WTC11 (cell line): ENCODE results near the gene CDSN. TPM values are rescaled to one million over a fixed set of nuclear protein-coding genes. Genes with fewer than 3 reads are reported as not detected.

Experiments
- ATAC-seq: fragments of 200-7000 bp; cut with Tn5 transposase; 2 replicates; pipeline ENCODE4 v1.10.0; 2021; ENCODE audit warnings: mild to moderate bottlenecking, moderate library complexity
- CTCF ChIA-PET: fragments of 300-600 bp; sonication (Branson Sonifier 250); formaldehyde crosslinking; loops from one replicate; lab custom pipeline; 2021; ENCODE audit warnings: antibody characterized with exemption; lab: Charles Lee
- POLR2A ChIA-PET: fragments of 350-600 bp; sonication (Branson Sonifier 250); formaldehyde crosslinking; loops from one replicate; lab custom pipeline; 2021; ENCODE audit warnings: antibody characterized with exemption; lab: Charles Lee
- DNase-seq: peaks from one replicate; pipeline ENCODE4 v3.0.0; 2021; ENCODE audit warnings: low spot score
- H3K27ac Mint-ChIP-seq: 2 replicates; pipeline ENCODE4 v1.8.0; 2021; ENCODE audit warnings: mixed read lengths
- H3K27me3 Mint-ChIP-seq: 2 replicates; pipeline ENCODE4 v1.8.0; 2021; ENCODE audit warnings: low read depth, mild to moderate bottlenecking, moderate library complexity, mixed read lengths
- H3K36me3 Mint-ChIP-seq: 2 replicates; pipeline ENCODE4 v1.8.0; 2021; ENCODE audit warnings: mixed read lengths
- H3K4me1 Mint-ChIP-seq: 2 replicates; pipeline ENCODE4 v1.8.0; 2022; ENCODE audit warnings: mixed read lengths
- H3K4me3 Mint-ChIP-seq: 2 replicates; pipeline ENCODE4 v1.8.0; 2021; ENCODE audit warnings: mild to moderate bottlenecking, moderate library complexity, mixed read lengths
- H3K9me3 Mint-ChIP-seq: 2 replicates; pipeline ENCODE4 v1.8.0; 2021; ENCODE audit warnings: mixed read lengths
- ATF1 ChIP-seq: sonication (generic); formaldehyde crosslinking; IDR thresholded peaks from 2 replicates; pipeline ENCODE4 v1.8.1; 2023; ENCODE audit warnings: mild to moderate bottlenecking, moderate library complexity, missing genetic modification reagents
- FOXP1 ChIP-seq: sonication (generic); formaldehyde crosslinking; IDR thresholded peaks from 2 replicates; pipeline ENCODE4 v1.8.0; 2022; ENCODE audit warnings: missing genetic modification reagents, mild to moderate bottlenecking, moderate library complexity, borderline replicate concordance
- GTF2I ChIP-seq: fragments of 250-450 bp; sonication (Bioruptor Pico); conservative IDR thresholded peaks from 2 replicates; pipeline ENCODE4 v1.4.0; 2021; ENCODE audit warnings: mild to moderate bottlenecking
- KAT7 ChIP-seq: sonication (generic); formaldehyde crosslinking; IDR thresholded peaks from 2 replicates; pipeline ENCODE4 v1.8.1; 2023; ENCODE audit warnings: missing genetic modification reagents, mild to moderate bottlenecking, borderline replicate concordance
- NR2C2 ChIP-seq: sonication (generic); formaldehyde crosslinking; IDR thresholded peaks from 2 replicates; pipeline ENCODE4 v1.8.0; 2022; ENCODE audit warnings: mild to moderate bottlenecking, missing genetic modification reagents
- OVOL2 ChIP-seq: fragments of 250-450 bp; sonication (Bioruptor Pico); IDR thresholded peaks from 2 replicates; pipeline ENCODE4 v1.9.0; 2021; ENCODE audit warnings: mild to moderate bottlenecking, borderline replicate concordance
- ZBTB21 ChIP-seq: sonication (generic); formaldehyde crosslinking; IDR thresholded peaks from 2 replicates; pipeline ENCODE4 v1.8.1; 2023; ENCODE audit warnings: mild to moderate bottlenecking, missing genetic modification reagents, borderline replicate concordance
- ZNF121 ChIP-seq: sonication (generic); formaldehyde crosslinking; IDR thresholded peaks from 2 replicates; pipeline ENCODE4 v1.8.0; 2023; ENCODE audit warnings: missing genetic modification reagents
- total RNA-seq: library from RNA; stranded (reverse); gene quantifications from 3 replicates; pipeline ENCODE4 v1.2.3, GENCODE V29; 2021
- TF ChIP-seq, protein P1 (sequence below): sonication (generic); formaldehyde crosslinking; IDR thresholded peaks from 2 replicates; pipeline ENCODE4 v1.8.1; 2023; ENCODE audit warnings: mild to moderate bottlenecking, moderate library complexity, missing genetic modification reagents
- TF ChIP-seq, protein P2 (sequence below): sonication (generic); formaldehyde crosslinking; IDR thresholded peaks from 2 replicates; pipeline ENCODE4 v1.8.0; 2023; ENCODE audit warnings: missing genetic modification reagents
- TF ChIP-seq, protein P3 (sequence below): fragments of 250-450 bp; sonication (Bioruptor Pico); IDR thresholded peaks from 2 replicates; pipeline ENCODE4 v1.9.0; 2021; ENCODE audit warnings: mild to moderate bottlenecking, borderline replicate concordance
- TF ChIP-seq, protein P4 (sequence below): sonication (generic); formaldehyde crosslinking; IDR thresholded peaks from 2 replicates; pipeline ENCODE4 v1.8.1; 2023; ENCODE audit warnings: mild to moderate bottlenecking, missing genetic modification reagents, moderate library complexity
- TF ChIP-seq, protein P5 (sequence below): sonication (generic); formaldehyde crosslinking; conservative IDR thresholded peaks from 2 replicates; pipeline ENCODE4 v1.8.1; 2023; ENCODE audit warnings: mild to moderate bottlenecking, low read depth, missing genetic modification reagents, moderate library complexity
- TF ChIP-seq, protein P6 (sequence below): sonication (generic); formaldehyde crosslinking; IDR thresholded peaks from 2 replicates; pipeline ENCODE4 v1.8.0; 2023; ENCODE audit warnings: mild to moderate bottlenecking, missing genetic modification reagents
- TF ChIP-seq, protein P7 (sequence below): fragments of 250-450 bp; sonication (Bioruptor Pico); IDR thresholded peaks from 2 replicates; pipeline ENCODE4 v2.1.2; 2022; ENCODE audit warnings: mild to moderate bottlenecking, moderate library complexity
- TF ChIP-seq, protein P8 (sequence below): fragments of 250-450 bp; sonication (Bioruptor Pico); conservative IDR thresholded peaks from 2 replicates; pipeline ENCODE4 v1.9.0; 2021; ENCODE audit warnings: mild to moderate bottlenecking

The CDSN gene
- total RNA-seq, 1 experiment from 2014 or later: not detected

DNA sequence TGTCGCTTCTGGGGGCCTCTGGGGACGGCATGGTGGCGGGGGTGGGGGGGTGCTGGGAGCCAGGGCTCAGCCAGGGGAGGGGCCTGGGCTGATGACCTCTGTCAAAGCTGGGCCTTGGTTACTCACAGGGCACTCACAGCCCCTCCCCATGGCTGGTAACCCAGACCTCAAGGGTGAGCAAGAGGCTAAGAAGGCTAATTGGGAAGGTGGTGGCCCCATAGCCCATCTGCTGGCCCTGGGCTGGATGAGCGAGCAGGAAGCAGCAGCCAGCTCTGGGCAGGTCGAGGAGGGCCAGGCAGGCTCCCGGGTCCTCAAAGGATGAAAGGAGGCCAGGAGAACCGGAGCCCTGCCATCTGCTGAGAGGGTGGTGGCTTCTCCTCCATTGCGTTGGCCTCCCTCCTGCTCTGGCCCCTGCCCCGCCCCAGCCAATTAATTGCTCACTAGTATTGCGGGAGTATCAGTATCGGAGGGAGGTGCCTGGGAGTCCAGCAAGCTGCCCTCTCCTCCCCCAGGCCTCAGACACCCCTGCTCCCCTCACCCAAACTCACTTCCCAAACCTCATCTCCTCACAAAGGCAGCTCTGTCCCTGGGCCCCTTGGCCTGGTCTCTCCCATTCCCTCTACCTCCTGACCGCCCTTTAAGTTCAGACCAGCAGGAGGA is 1.0 kb upstream of the CDSN start:
- Mint-ChIP-seq H3K36me3 (no peaks in the 10 kb centered on the region), H3K9me3 (no peaks in the 10 kb centered on the region), H3K27me3 (peaks cover 2% of the 10 kb centered on the region; the same call in 1 of the 2 replicates), H3K27ac (no peak overlapping the region), H3K4me3 (no peak overlapping the region), H3K4me1 (peaks cover 11% of the 10 kb centered on the region)
- POLR2A ChIA-PET: interaction anchor here (0.5 kb wide), 1 partner anchor 28 kb away, joined by 5 read pairs; no protein-coding TSS in a partner anchor
- ATAC-seq: no peak
- no peak for DNase-seq
- TF ChIP-seq, protein P1, sequence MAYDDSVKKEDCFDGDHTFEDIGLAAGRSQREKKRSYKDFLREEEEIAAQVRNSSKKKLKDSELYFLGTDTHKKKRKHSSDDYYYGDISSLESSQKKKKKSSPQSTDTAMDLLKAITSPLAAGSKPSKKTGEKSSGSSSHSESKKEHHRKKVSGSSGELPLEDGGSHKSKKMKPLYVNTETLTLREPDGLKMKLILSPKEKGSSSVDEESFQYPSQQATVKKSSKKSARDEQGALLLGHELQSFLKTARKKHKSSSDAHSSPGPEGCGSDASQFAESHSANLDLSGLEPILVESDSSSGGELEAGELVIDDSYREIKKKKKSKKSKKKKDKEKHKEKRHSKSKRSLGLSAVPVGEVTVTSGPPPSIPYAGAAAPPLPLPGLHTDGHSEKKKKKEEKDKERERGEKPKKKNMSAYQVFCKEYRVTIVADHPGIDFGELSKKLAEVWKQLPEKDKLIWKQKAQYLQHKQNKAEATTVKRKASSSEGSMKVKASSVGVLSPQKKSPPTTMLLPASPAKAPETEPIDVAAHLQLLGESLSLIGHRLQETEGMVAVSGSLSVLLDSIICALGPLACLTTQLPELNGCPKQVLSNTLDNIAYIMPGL (CRISPR knock-in tag): no peak
- TF ChIP-seq, protein P2, sequence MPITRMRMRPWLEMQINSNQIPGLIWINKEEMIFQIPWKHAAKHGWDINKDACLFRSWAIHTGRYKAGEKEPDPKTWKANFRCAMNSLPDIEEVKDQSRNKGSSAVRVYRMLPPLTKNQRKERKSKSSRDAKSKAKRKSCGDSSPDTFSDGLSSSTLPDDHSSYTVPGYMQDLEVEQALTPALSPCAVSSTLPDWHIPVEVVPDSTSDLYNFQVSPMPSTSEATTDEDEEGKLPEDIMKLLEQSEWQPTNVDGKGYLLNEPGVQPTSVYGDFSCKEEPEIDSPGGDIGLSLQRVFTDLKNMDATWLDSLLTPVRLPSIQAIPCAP: no peak
- TF ChIP-seq OVOL2 (CRISPR knock-in tag) (no peak), KAT7 (no peak), NR2C2 (CRISPR knock-in tag) (no peak), ZBTB21 (CRISPR knock-in tag) (no peak), ATF1 (CRISPR knock-in tag) (no peak), GTF2I (no peak), ZNF121 (no peak), FOXP1 (CRISPR knock-in tag) (no peak)
- TF ChIP-seq, protein P3, sequence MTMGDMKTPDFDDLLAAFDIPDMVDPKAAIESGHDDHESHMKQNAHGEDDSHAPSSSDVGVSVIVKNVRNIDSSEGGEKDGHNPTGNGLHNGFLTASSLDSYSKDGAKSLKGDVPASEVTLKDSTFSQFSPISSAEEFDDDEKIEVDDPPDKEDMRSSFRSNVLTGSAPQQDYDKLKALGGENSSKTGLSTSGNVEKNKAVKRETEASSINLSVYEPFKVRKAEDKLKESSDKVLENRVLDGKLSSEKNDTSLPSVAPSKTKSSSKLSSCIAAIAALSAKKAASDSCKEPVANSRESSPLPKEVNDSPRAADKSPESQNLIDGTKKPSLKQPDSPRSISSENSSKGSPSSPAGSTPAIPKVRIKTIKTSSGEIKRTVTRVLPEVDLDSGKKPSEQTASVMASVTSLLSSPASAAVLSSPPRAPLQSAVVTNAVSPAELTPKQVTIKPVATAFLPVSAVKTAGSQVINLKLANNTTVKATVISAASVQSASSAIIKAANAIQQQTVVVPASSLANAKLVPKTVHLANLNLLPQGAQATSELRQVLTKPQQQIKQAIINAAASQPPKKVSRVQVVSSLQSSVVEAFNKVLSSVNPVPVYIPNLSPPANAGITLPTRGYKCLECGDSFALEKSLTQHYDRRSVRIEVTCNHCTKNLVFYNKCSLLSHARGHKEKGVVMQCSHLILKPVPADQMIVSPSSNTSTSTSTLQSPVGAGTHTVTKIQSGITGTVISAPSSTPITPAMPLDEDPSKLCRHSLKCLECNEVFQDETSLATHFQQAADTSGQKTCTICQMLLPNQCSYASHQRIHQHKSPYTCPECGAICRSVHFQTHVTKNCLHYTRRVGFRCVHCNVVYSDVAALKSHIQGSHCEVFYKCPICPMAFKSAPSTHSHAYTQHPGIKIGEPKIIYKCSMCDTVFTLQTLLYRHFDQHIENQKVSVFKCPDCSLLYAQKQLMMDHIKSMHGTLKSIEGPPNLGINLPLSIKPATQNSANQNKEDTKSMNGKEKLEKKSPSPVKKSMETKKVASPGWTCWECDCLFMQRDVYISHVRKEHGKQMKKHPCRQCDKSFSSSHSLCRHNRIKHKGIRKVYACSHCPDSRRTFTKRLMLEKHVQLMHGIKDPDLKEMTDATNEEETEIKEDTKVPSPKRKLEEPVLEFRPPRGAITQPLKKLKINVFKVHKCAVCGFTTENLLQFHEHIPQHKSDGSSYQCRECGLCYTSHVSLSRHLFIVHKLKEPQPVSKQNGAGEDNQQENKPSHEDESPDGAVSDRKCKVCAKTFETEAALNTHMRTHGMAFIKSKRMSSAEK: no peak
- TF ChIP-seq, protein P4, sequence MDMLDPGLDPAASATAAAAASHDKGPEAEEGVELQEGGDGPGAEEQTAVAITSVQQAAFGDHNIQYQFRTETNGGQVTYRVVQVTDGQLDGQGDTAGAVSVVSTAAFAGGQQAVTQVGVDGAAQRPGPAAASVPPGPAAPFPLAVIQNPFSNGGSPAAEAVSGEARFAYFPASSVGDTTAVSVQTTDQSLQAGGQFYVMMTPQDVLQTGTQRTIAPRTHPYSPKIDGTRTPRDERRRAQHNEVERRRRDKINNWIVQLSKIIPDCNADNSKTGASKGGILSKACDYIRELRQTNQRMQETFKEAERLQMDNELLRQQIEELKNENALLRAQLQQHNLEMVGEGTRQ (CRISPR knock-in tag): no peak
- TF ChIP-seq, protein P5, sequence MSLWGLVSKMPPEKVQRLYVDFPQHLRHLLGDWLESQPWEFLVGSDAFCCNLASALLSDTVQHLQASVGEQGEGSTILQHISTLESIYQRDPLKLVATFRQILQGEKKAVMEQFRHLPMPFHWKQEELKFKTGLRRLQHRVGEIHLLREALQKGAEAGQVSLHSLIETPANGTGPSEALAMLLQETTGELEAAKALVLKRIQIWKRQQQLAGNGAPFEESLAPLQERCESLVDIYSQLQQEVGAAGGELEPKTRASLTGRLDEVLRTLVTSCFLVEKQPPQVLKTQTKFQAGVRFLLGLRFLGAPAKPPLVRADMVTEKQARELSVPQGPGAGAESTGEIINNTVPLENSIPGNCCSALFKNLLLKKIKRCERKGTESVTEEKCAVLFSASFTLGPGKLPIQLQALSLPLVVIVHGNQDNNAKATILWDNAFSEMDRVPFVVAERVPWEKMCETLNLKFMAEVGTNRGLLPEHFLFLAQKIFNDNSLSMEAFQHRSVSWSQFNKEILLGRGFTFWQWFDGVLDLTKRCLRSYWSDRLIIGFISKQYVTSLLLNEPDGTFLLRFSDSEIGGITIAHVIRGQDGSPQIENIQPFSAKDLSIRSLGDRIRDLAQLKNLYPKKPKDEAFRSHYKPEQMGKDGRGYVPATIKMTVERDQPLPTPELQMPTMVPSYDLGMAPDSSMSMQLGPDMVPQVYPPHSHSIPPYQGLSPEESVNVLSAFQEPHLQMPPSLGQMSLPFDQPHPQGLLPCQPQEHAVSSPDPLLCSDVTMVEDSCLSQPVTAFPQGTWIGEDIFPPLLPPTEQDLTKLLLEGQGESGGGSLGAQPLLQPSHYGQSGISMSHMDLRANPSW (CRISPR knock-in tag): no peak
- TF ChIP-seq, protein P6, sequence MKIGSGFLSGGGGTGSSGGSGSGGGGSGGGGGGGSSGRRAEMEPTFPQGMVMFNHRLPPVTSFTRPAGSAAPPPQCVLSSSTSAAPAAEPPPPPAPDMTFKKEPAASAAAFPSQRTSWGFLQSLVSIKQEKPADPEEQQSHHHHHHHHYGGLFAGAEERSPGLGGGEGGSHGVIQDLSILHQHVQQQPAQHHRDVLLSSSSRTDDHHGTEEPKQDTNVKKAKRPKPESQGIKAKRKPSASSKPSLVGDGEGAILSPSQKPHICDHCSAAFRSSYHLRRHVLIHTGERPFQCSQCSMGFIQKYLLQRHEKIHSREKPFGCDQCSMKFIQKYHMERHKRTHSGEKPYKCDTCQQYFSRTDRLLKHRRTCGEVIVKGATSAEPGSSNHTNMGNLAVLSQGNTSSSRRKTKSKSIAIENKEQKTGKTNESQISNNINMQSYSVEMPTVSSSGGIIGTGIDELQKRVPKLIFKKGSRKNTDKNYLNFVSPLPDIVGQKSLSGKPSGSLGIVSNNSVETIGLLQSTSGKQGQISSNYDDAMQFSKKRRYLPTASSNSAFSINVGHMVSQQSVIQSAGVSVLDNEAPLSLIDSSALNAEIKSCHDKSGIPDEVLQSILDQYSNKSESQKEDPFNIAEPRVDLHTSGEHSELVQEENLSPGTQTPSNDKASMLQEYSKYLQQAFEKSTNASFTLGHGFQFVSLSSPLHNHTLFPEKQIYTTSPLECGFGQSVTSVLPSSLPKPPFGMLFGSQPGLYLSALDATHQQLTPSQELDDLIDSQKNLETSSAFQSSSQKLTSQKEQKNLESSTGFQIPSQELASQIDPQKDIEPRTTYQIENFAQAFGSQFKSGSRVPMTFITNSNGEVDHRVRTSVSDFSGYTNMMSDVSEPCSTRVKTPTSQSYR: no peak
- TF ChIP-seq, protein P7, sequence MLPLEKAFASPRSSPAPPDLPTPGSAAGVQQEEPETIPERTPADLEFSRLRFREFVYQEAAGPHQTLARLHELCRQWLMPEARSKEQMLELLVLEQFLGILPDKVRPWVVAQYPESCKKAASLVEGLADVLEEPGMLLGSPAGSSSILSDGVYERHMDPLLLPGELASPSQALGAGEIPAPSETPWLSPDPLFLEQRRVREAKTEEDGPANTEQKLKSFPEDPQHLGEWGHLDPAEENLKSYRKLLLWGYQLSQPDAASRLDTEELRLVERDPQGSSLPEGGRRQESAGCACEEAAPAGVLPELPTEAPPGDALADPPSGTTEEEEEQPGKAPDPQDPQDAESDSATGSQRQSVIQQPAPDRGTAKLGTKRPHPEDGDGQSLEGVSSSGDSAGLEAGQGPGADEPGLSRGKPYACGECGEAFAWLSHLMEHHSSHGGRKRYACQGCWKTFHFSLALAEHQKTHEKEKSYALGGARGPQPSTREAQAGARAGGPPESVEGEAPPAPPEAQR (CRISPR knock-in tag): no peak
- TF ChIP-seq, protein P8, sequence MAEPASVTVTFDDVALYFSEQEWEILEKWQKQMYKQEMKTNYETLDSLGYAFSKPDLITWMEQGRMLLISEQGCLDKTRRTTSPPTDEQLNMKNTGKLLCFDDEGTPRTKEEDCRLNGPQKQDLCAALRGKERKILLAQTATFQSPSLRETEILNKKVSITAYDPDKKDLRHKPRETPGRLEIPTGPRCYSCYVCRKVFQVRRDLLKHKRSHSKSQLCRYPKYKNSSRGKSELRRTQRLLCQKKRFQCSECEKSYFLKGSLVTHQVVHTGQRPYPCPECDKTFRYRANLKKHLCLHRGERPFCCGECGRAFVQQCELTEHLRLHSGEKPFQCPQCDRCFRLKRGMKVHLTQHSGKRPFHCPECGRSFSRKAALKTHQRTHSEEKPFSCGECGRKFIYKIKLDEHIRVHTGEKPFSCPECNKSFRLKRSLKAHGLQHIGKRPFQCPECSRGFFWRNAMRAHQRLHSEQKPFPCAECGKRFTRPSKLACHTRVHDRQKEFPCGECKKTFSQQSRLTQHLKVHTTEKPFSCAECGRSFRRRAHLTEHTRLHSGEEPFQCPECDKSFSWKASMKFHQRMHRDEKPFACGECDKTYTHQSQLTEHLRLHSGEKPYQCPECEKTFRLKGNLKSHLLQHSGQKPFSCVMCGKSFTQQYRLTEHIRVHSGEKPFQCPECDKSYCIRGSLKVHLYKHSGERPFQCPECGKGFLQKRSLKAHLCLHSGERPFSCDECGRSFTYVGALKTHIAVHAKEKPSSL: no peak
- TF ChIP-seq, all 79 proteins: peak for 0
- CTCF ChIA-PET: interaction anchor here (1.0 to 1.9 kb wide), 4 partner anchors 12 to 34 kb away, joined by 3 to 5 read pairs (median 4); no protein-coding TSS in a partner anchor
